ENCODE results near the gene ANKRD42.

The ANKRD42 gene

DNA sequence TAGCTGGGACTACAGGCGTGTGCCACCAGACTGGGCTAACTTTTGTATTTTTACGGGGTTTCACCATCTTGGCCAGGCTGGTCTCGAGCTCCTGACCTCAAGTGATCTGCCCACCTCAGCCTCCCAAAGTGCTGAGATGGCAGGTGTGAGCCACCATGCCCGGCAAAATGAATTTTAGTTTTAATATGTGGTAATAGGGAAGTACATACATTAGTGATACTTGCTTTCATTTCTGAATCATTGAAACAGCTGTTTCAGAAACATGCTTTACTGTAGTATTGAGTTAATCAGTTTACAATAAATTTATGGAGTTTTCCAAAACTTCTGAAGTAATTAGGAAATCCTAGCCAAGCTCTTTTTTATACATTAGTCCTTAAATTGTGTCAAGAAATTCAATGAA is 21.0 kb upstream of the ANKRD42 start:
- DNase-seq (ENCODE audit: low read depth): no peak
- no peak overlapping the region for H3K4me3 ChIP-seq (ENCODE audit: low read depth, low read length)
- TF ChIP-seq CTCF (conservative IDR thresholded peaks at IDR 0.05; ENCODE audit: low read depth, low read length): no peak

DNA sequence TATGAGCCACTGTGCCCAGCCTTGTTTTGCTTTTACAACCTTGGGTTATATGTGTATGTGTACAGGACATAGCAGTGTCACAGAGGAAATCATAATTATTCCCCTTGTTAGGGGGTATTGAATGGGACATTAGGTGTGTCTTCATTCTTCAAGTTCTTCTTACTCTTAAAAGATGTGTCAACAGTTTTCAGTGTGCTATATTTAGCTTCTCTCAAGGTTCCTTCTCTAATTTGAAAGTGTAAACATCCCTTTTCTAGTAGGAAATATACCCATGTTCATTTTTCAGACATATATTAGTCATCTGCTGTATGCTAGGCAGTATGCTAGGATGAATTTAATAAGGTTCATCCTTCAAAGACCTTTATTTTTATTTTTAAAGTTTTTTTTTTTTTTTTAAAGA is 19.5 kb upstream of the ANKRD42 start:
- H3K4me3 ChIP-seq (ENCODE audit: low read depth, low read length): no peak overlapping the region
- no peak for DNase-seq (ENCODE audit: low read depth)
- no peak for TF ChIP-seq CTCF (conservative IDR thresholded peaks at IDR 0.05; ENCODE audit: low read depth, low read length)

DNA sequence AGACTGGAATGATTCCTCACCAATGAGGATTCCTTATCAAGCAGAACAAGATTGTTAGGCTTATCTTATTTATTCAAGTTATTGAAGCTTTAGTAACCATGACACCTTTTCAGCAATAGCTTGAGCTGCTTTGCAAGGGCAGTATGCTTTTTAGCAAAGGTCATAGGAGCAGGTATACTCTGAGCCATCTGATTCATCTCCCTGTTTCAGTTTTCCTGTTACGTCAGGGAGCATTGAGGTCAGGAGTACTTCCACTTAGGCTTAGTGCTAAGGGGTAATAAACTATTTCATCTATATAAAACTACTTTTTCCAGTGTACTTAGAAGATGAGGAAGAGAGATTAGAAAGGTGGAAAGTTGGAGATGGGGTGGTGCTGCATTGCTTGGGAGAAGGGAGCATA is 17.7 kb upstream of the ANKRD42 start:
- no peak overlapping the region for H3K4me3 ChIP-seq (ENCODE audit: low read depth, low read length)
- DNase-seq (ENCODE audit: low read depth): no peak
- no peak for TF ChIP-seq CTCF (conservative IDR thresholded peaks at IDR 0.05; ENCODE audit: low read depth, low read length)

- no peak for DNase-seq (ENCODE audit: low read depth)
- H3K4me3 ChIP-seq (ENCODE audit: low read depth, low read length): no peak overlapping the region
- no peak for TF ChIP-seq CTCF (conservative IDR thresholded peaks at IDR 0.05; ENCODE audit: low read depth, low read length)
These were observed 11.7 kb upstream of the ANKRD42 start for GRCh38 chr11:83181815-83182214.

DNA sequence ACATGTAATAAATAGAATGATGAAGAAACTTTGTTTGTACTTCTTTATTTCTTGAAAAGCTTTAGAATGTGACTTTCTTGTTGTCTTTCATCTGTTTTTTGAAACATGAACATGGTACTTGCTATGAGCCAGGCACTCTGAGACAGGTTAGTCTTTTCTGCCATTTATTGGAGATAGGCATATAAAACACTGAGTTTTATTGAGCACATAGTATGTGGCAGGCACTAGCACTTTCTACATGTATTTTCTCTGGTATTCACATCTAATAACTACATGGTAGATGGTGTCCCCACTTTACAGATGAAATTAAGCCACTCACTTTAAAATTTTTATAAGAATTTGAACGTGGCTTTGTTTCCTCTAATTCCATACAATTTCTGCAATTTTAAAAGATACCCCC is 7.7 kb upstream of the ANKRD42 start:
- DNase-seq (ENCODE audit: low read depth): no peak
- no peak for TF ChIP-seq CTCF (conservative IDR thresholded peaks at IDR 0.05; ENCODE audit: low read depth, low read length)
- no peak overlapping the region for H3K4me3 ChIP-seq (ENCODE audit: low read depth, low read length)

DNA sequence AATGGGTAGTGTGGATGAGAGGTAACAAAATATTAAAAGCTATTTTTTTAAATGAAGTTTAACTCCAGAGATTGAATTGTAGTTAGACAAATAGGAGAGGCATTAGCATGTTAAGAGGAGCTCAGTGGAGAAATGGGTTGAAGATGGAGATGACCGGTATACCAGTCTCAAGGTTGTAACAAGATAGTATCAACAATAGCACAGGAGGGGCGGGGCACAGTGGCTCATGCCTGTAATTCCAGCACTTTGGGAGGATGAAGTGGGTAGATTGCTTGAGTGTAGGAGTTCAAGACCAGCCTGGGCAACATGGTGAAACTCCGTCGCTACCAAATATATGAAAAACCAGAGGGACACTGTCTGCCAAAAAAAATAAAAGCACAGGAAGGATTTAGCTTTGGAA is 6.0 kb upstream of the ANKRD42 start:
- no peak for TF ChIP-seq CTCF (conservative IDR thresholded peaks at IDR 0.05; ENCODE audit: low read depth, low read length)
- no peak for DNase-seq (ENCODE audit: low read depth)
- no peak overlapping the region for H3K4me3 ChIP-seq (ENCODE audit: low read depth, low read length)

GRCh38 chr11:83191491-83191890 is 2.0 kb upstream of the ANKRD42 start:
- H3K4me3 ChIP-seq (ENCODE audit: low read depth, low read length): no peak overlapping the region
- no peak for TF ChIP-seq CTCF (conservative IDR thresholded peaks at IDR 0.05; ENCODE audit: low read depth, low read length)
- no peak for DNase-seq (ENCODE audit: low read depth)
